SH-SY5Y (cell line): ENCODE data around the gene KLHL17.

Experiments
- GATA2 ChIP-seq: IDR thresholded peaks from 2 replicates; pipeline ENCODE4 v1.6.1; 2011; ENCODE audit warnings: mild to moderate bottlenecking, low read depth, low read length
- GATA3 ChIP-seq: IDR thresholded peaks from 2 replicates; pipeline ENCODE4 v1.6.1; 2011; ENCODE audit warnings: low read depth, mild to moderate bottlenecking, low read length, moderate library complexity

DNA sequence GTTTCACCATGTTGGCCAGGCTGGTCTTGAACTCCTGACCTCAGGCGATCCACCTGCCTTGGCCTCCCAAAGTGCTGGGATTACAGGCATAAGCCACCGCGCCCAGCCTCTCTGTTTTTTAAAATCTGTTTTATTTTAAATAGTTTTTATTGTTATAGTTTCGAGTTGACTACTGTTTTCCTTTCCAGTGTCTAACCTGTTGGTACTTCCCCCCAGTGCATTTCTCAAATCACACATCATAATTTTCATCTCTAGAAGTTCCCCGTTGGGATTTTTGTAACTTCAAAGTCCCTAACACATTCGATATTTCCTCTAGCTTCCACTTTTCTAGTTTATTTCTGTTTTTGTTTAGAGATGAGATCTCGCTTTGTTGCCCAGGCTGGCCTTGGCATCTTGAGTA lies 32.0 kb downstream of the KLHL17 start:
- TF ChIP-seq GATA2 (no peak), GATA3 (no peak)
